GOT3 (cell line): ENCODE data around the gene AJAP1.
"Not testable (repeated sequence)": the region's sequence is repeated elsewhere in the genome, so short reads cannot be mapped to it uniquely, and the experiment has no call there.

ENCODE experiments used
- DNase-seq: peaks from one replicate; lab custom pipeline; 2025; ENCODE audit warnings: mixed read lengths; lab: John Stamatoyannopoulos, UW

The AJAP1 gene

GRCh38 chr1:4657960-4658541, 3.6 kb downstream of the AJAP1 start:
- DNase-seq: no peak

DNA sequence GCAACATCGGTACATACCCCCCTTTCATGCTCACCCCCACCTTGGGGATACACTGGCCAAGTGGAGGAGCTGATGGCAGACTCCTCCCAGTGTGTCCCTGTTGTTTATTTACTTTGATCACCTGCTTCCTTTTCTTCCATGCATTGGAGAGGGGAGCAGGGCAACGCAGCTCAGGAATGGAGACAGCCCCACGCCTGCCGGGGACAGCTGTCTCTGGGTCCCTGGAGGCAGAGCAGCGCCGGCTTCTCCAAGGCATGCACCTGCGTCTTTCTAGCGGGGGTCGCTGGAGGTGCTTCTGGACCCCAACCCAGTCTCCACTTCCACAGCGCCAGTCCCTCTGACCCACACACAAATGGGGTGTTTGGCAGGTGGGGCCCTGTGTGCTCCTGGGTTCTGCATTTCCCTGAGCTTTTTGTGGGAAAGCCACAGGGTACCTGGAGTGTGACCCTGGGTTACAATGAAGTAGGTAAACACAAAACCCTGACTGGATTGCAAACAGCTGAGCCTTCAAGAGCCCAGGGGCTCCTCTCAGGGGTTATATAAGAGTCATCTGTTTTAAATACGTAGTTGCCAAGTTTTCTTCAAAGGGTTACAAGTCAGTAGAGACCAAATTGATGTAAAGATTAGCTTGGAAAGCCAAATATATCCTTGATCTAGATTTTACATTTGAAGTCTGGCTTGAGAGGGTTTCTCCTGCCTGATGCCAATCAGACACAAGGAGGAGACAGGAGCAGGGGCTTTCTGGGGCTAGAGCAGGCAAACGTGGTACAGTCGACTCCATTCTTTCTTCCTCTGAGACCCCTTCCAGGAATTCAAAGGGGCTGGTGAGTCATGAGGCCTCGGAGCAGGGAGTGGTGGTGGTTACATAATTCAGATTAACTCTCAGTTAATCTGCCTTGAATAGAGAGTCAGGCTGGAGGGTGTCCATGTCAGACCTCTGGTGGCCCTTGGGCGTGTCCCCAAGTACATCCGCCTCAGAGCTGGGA, 4.5 kb downstream of the AJAP1 start:
- DNase-seq: no peak

DNA sequence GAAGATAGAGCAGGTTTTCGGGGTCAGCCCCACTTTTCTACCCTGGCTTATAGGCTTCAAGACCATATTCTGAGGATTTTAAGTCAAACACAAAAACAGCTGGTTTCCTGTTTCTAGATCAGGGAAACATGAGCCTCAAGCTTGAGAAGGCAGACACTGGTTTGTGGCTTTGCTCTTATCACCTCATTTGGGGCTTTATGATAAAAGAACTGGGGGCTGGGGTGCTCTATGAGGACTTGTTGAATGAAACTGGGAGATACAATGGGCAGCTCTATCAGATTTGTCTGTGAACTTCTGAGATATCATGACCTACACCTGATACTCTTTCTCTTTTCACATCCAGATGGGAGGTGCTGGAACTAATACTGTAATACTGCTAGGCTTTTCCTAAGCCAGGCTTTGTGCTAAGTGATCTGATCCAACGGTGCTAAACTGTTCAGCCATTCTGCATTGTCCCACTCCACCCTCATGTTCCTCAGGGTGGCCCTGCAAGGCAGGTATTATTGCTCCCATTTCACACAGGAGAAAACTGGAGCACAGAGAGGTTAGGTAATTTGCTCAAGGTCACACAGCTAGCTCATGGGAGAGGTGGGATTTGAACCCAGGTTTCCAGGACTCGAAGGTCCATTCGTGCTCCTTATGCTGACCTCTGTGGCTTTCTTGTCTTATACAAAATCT, 6.6 kb downstream of the AJAP1 start:
- no peak for DNase-seq

DNA sequence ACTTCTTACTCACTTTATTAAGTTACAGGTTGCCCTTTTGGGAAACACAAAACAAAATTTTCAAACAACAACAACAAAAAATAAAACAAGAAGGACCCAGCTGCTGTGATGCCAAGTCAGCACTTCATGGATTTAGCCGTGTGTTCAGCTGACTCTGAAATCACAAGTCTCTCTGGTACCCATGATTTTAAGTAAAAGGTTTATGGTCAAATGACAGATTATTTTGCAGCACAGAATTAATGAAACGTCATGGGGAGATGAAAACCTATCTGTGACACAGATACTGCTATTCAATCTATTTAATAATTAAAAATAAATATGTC, 7.1 kb downstream of the AJAP1 start:
- DNase-seq: no peak

GRCh38 chr1:4662168-4662567, 7.8 kb downstream of the AJAP1 start:
- no peak for DNase-seq

GRCh38 chr1:4662723-4663122, 8.3 kb downstream of the AJAP1 start:
- DNase-seq: no peak

DNA sequence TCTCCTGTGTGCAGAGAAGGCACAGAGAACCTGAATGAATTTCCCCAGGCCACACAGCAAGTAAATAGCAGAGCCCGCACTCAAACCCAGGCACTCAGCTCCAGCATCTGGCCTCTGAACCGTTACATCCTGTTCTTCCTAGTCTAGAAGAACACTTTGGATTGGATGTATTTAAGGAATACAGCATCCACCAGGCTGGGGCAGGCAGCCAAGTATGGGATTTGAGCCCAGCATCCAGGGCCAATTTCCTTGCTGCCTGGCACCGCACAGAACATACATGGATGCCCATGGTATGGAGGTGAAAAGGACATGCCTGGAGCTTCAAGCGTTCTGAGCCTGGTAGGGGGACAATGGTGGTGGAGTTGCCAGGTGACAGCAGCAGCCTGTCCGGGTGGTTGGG, 9.7 kb downstream of the AJAP1 start:
- no peak for DNase-seq

GRCh38 chr1:4664606-4665005, 10.2 kb downstream of the AJAP1 start:
- no peak for DNase-seq

- no peak for DNase-seq
These were observed 11.0 kb downstream of the AJAP1 start for GRCh38 chr1:4665456-4665855.

DNA sequence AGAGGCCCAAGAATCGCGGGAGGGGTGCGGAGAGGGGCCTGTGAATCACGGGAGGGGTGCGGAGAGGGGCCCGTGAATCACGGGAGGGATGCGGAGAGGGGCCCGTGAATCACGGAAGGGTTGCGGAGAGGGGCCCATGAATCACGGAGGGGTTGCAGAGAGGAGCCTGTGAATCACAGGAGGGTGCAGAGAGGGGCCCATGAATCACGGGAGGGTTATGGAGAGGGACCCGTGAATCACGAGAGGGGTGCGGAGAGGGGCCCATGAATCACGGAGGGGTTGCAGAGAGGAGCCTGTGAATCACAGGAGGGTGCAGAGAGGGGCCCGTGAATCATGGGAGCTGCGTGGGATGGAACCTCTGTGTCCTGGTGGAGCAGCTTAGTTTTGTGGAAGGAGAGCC, 12.3 kb downstream of the AJAP1 start:
- not testable (repeated sequence) for DNase-seq

DNA sequence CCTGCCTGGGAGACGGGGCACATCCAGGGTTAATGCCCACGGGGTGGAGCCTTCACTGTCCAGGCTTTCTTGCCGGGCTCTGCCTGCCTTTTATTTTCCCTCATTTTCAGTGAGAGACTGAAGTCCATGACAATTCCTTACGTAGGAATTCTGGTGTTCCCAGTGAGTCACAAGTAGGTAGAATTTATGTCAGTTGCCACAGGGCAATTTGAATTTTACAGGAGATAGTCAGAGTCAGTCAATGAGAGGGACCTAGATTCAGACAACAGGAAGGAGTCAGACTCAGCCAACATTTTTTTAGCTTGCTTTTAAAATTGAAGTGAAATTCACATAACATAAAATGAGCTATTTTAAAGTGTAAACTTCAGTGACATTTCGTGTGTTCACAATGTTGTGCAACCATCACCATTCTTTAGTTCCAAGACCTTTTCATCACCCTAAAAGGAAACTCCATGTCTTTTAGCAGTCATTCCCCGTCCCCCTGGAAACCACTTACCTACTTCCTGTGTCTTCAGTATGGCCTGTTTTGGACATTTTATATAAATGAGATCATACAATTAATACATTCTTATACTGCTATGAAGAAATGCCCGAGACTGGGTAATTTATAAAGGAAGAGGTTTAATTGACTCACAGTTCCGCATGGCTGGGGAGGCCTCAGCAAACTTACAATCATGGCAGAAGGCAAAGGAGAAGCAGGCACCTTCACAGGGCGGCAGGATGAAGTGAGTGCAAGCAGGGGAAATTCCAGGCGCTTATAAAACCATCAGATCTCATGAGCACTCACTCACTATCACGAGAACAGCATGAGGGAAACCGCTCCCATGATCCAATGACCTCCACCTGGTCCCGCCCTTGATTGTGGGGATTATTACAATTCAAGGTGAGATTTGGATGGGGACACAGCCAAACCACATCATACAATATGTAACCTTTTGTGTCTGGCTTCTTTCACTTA, 14.6 kb downstream of the AJAP1 start:
- DNase-seq: no peak

- DNase-seq: no peak
These were observed 15.9 kb downstream of the AJAP1 start for GRCh38 chr1:4670265-4670664.

DNA sequence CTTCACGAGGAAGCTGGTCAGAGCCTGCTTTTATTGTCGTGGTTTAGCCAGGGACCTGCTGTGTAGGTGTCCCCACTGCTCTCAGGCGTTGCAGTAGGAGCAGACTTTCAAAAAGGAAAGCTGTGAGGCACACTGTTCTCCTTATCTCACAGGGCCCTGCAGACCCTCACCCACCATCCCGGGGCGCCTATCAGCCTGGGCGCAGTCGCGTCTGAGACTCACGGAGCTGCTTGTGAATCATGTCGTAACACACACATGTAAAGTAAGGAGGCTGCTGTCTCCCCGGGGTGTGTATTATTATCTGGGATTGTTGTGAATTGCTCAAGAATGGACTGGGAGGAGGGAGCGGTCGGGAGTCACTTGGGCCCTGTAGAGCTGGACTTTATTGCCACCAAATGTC, 17.4 kb downstream of the AJAP1 start:
- DNase-seq: no peak

DNA sequence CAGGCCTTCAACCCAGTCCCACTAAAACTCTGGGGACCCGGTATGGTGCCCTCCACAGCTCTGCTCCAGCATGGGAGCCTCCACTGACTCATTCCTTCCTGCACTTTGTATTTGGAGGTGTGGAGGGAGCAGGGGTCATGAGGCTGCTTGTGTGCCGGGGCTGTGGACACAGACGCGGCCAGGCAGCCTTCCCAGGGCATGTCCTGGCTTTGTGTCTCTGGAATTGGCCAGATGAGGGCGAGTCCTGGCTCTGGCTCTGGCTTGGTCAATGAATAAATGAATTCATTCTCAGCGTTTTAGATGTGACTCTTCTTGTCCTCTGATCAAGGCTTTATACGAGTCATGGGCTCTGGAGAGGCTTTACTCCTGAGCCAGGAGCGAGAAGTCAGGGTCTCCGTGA, 19.1 kb downstream of the AJAP1 start:
- no peak for DNase-seq

- no peak for DNase-seq
These were observed 19.7 kb downstream of the AJAP1 start for GRCh38 chr1:4674117-4674516.

DNA sequence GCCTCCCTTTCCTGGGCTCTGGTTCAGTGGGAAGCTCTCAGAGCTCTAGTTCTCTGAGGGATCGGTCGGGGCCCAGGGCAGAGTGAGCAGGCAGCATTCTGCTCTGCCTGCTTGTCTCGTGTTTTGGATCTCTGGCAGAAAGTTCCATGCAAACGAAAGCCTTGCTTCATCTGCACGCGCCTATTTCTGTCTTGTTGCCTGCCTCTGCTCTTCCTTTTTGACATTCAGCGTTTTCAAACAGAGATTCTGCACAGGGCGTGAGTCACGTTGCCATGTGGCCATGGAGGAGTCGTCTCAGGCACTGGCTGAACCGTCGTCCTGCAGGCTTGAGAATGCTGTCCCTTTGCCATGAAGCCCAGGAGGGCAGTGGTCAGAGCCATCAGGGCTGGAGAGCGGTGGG, 20.3 kb downstream of the AJAP1 start:
- no peak for DNase-seq

GRCh38 chr1:4675454-4676186, 21.2 kb downstream of the AJAP1 start:
- no peak for DNase-seq

GRCh38 chr1:4676253-4676652, 21.8 kb downstream of the AJAP1 start:
- DNase-seq: no peak

- DNase-seq: no peak
These were observed 23.2 kb downstream of the AJAP1 start for GRCh38 chr1:4677608-4678007.

DNA sequence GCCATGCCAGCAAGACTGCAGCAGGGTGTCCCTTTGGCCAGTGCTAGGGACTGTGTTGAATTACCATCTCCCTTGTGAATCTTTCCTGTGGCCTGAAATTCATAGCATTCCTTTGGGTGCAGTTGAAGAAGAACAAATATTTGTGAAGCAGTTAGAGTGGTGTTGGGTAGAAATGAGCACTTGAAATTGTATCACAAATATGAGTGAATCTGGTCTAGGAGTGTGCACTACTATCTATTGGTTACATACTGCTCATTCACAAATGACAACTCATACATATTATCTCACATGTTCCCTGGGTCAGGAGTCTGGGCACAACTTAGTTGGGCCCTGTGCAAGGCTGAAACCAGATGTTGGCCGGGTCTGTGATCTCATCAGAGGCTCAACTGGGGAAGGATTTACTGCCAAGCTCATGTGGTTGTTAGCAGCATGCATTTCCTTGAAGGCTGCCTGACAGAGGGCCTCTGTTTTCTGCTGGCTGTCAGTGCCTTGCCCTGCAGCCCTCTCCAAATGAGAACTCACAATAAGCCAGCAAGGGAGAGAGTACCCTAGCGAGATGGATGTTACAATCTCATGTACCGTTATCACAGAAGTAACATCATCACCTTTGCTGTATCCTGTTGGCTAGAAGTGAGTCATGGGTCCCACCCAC, 23.8 kb downstream of the AJAP1 start:
- no peak for DNase-seq

DNA sequence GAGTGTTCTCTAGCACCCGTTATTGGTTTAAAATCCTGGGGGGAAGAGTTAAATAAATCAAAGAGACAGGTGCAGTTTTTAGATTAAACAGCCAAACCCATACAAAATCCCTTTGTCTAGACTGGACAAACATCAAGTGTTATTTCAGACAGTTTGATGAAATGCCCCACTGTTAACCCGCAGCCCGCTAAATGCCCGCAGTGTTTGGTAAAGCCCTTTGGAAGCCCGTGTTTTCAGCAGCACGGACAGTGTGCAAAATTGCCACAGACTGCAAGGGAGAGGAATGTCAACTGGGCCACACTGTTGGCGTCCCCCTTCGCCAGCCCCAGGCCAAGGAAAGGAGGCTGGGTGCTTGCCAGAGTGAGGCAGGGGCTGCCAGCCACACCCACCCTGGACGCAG, 26.6 kb downstream of the AJAP1 start:
- no peak for DNase-seq
